ENCODE measurements around the gene NPTXR. TPM values are rescaled to one million over a fixed set of nuclear protein-coding genes. Genes with fewer than 3 reads are reported as not detected.
A peak's percentile ranks its signal among the peaks of the same experiment; 100 is the strongest.

NPTXR gene
- total RNA-seq, 2 experiments from 2014 or later = 4.2 to 4.6 TPM

- DNase-seq = no peak
- CTCF ChIA-PET = interaction anchor here (0.9 kb wide), 1 partner anchor 17 kb away, joined by 3 read pairs; no protein-coding TSS in a partner anchor
- H3K4me3 ChIP-seq (ENCODE audit: low read length) = no peak overlapping the region
- POLR2A ChIA-PET = no interaction called here
- no peaks in the 10 kb centered on the region for H3K9me3 ChIP-seq (ENCODE audit: control insufficient read depth in 1 of 2, insufficient read depth in 1 of 2, low read length in 2 of 2)
- no peak for ATAC-seq (ENCODE audit: poor library complexity)
- Mint-ChIP-seq H3K4me1 (ENCODE audit: low read depth) (peaks cover 21% of the 10 kb centered on the region), H3K27me3 (peaks cover 3% of the 10 kb centered on the region), H3K4me3 (no peak overlapping the region), H3K9me3 (no peaks in the 10 kb centered on the region), H3K36me3 (ENCODE audit: low read depth) (no peaks in the 10 kb centered on the region), H3K27ac (no peak overlapping the region)
- intact Hi-C loops (cut with DNase I, micrococcal nuclease) = no loop called here
- peaks cover 26% of the 10 kb centered on the region for H3K4me1 ChIP-seq (ENCODE audit: insufficient read depth, low read length)
- H3K27me3 ChIP-seq (ENCODE audit: control insufficient read depth in 1 of 2, insufficient read depth in 2 of 2, low read length in 2 of 2) = no peaks in the 10 kb centered on the region
- H3K27ac ChIP-seq (ENCODE audit: low read depth in 1 of 2, low read length in 2 of 2) = no peak overlapping the region
- H3K36me3 ChIP-seq (ENCODE audit: insufficient read depth, low read length) = no peaks in the 10 kb centered on the region
- TF ChIP-seq, protein P1, sequence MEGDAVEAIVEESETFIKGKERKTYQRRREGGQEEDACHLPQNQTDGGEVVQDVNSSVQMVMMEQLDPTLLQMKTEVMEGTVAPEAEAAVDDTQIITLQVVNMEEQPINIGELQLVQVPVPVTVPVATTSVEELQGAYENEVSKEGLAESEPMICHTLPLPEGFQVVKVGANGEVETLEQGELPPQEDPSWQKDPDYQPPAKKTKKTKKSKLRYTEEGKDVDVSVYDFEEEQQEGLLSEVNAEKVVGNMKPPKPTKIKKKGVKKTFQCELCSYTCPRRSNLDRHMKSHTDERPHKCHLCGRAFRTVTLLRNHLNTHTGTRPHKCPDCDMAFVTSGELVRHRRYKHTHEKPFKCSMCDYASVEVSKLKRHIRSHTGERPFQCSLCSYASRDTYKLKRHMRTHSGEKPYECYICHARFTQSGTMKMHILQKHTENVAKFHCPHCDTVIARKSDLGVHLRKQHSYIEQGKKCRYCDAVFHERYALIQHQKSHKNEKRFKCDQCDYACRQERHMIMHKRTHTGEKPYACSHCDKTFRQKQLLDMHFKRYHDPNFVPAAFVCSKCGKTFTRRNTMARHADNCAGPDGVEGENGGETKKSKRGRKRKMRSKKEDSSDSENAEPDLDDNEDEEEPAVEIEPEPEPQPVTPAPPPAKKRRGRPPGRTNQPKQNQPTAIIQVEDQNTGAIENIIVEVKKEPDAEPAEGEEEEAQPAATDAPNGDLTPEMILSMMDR (IDR thresholded peaks at IDR 0.05) = no peak
These were observed 42.5 kb upstream of the NPTXR start for GRCh38 chr22:38886333-38886732.

DNA sequence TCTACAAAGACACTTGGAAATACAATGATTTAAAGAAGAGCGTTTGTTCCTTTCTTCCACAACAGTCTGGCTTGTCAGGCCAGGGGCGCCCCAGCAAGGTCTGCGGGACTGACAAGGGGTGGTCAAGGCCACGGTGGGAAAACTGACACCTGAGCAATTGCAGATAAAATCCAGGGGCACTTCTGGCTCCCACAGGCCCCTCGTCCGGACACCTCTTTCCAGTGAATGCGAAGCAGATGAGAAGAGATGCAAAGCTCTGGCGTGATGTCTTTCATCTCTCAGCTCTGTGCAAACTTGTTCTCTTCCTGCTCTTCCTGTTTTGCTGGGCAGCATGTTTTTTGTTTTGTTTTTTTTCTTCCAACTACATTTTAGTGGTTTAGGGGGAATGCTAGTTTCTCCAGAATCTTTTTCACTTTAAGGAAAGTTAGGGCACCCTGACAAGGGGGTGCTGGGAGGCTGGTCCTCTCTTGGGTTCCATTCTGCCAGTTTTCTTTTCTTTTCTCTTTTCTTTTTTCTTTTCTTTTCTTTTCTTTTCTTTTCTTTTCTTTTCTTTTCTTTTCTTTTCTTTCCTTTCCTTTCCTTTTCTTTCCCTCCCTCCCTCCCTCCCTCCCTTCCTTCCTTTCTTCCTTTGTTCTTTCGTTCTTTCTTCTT lies 39.3 kb upstream of the NPTXR start:
- ChIA-PET CTCF (no interaction called here), POLR2A (interaction anchor here (0.6 to 2.4 kb wide), 3 partner anchors 11 to 150 kb away, joined by 3 to 13 read pairs (median 3); partner anchors contain the start of gene CBX6)
- no peaks in the 10 kb centered on the region for H3K36me3 Mint-ChIP-seq (ENCODE audit: low read depth)

DNA sequence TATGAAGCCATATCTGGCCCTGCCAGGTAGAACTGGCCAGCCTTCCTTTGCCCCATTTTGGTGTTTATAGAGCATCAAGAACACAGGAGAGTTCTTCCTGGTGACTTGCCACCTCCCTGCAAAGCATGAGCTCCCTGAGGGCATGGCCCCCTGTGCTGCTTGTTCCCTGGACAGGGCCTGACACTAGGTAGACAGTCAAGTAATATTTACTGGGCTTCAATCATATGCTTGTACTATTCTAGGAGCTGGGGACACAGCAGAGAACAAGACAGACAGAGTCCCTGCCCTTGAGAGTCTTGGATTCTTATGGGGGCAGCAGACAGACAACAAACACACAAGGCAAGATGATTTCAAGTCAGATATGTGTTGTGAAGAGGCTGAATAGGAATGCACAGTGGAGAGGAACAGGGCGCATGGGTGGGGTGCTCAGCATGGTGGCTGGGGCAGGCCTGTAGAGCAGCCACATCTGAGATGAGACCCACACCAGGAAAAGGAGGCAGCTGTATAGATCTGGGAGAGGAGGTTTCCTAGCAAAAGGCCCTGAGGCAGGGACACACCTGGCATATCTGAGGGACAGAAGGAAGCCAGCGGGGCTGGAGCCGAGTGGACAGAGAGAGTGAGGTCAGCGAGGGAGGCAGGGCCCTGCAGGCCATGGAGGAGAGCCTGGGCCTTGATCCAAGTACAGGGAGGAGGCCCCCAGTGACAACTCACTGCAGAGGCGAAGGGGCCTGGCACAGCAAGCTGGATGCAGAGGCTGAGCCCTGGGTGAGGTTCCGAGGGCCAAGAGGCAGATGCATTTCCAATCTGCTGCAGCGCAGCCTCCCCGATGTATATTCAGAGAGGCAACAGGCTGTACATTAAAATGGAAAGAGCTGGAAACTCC lies 38.4 kb upstream of the NPTXR start:
- peak overlapping the region; percentile 28 for H3K27ac Mint-ChIP-seq
- CTCF ChIA-PET = no interaction called here
- DNase-seq = no peak
- H3K36me3 ChIP-seq (ENCODE audit: insufficient read depth, low read length) = no peaks in the 10 kb centered on the region
- H3K27me3 ChIP-seq (ENCODE audit: control insufficient read depth in 1 of 2, insufficient read depth in 2 of 2, low read length in 2 of 2) = no peaks in the 10 kb centered on the region
- no peak for ATAC-seq (ENCODE audit: poor library complexity)
- no peaks in the 10 kb centered on the region for H3K36me3 Mint-ChIP-seq (ENCODE audit: low read depth)
- no peaks in the 10 kb centered on the region for H3K9me3 ChIP-seq (ENCODE audit: control insufficient read depth in 1 of 2, insufficient read depth in 1 of 2, low read length in 2 of 2)
- POLR2A ChIA-PET = interaction anchor here (0.6 to 2.4 kb wide), 3 partner anchors 10 to 149 kb away, joined by 3 to 13 read pairs (median 3); partner anchors contain the start of gene CBX6
- H3K27me3 Mint-ChIP-seq = no peaks in the 10 kb centered on the region
- H3K4me1 ChIP-seq (ENCODE audit: insufficient read depth, low read length) = peaks cover 26% of the 10 kb centered on the region
- H3K9me3 Mint-ChIP-seq = no peaks in the 10 kb centered on the region
- TF ChIP-seq, protein P1 (IDR thresholded peaks at IDR 0.05) = no peak
- intact Hi-C loops (cut with DNase I, micrococcal nuclease) = no loop called here
- H3K4me3 Mint-ChIP-seq = peak overlapping the region; percentile 57
- H3K4me1 Mint-ChIP-seq (ENCODE audit: low read depth) = peaks cover 24% of the 10 kb centered on the region
- H3K4me3 ChIP-seq (ENCODE audit: low read length) = no peak overlapping the region
- H3K27ac ChIP-seq (ENCODE audit: low read depth in 1 of 2, low read length in 2 of 2) = no peak overlapping the region

More for the DNA sequence above, 39.3 kb upstream of the NPTXR start:
- Mint-ChIP-seq H3K4me3 (peak overlapping the region; percentile 57), H3K27ac (peak overlapping the region; percentile 28), H3K27me3 (no peaks in the 10 kb centered on the region), H3K4me1 (ENCODE audit: low read depth) (peaks cover 24% of the 10 kb centered on the region), H3K9me3 (no peaks in the 10 kb centered on the region)
- Histone ChIP-seq H3K27ac (ENCODE audit: low read depth in 1 of 2, low read length in 2 of 2) (no peak overlapping the region), H3K36me3 (ENCODE audit: insufficient read depth, low read length) (no peaks in the 10 kb centered on the region), H3K4me3 (ENCODE audit: low read length) (no peak overlapping the region), H3K4me1 (ENCODE audit: insufficient read depth, low read length) (peaks cover 26% of the 10 kb centered on the region), H3K9me3 (ENCODE audit: control insufficient read depth in 1 of 2, insufficient read depth in 1 of 2, low read length in 2 of 2) (no peaks in the 10 kb centered on the region), H3K27me3 (ENCODE audit: control insufficient read depth in 1 of 2, insufficient read depth in 2 of 2, low read length in 2 of 2) (no peaks in the 10 kb centered on the region)
- TF ChIP-seq, protein P1 (IDR thresholded peaks at IDR 0.05) = no peak
- intact Hi-C loops (cut with DNase I, micrococcal nuclease) = no loop called here
- DNase-seq (peak in 2 of 14 experiments; percentile 15 to 28), ATAC-seq (ENCODE audit: poor library complexity) (no peak)

All from CD4-positive, alpha-beta T cell (primary cell).